Umbilical cord (tissue), 2 donors: ENCODE measurements around the gene ZFAND3. TPM values are rescaled to one million over a fixed set of nuclear protein-coding genes. Genes with fewer than 3 reads are reported as not detected.
"Not testable (repeated sequence)": the region's sequence is repeated elsewhere in the genome, so short reads cannot be mapped to it uniquely, and the experiment has no call there.

ENCODE experiments used
- DNase-seq: peaks from one replicate; pipeline ENCODE4 v3.0.0-alpha.2; 2015; ENCODE audit warnings: low spot score
- total RNA-seq: library from RNA; depleted of rRNA; stranded (reverse); fragments of >200 nt; gene quantifications from one replicate; pipeline ENCODE4 v1.2.3, GENCODE V29; 2014; ENCODE audit warnings: low replicate concordance; ENCODE audit not compliant: insufficient read depth

Gene ZFAND3
- total RNA-seq, 1 donor from 2014 or later = 42.9 TPM

DNA sequence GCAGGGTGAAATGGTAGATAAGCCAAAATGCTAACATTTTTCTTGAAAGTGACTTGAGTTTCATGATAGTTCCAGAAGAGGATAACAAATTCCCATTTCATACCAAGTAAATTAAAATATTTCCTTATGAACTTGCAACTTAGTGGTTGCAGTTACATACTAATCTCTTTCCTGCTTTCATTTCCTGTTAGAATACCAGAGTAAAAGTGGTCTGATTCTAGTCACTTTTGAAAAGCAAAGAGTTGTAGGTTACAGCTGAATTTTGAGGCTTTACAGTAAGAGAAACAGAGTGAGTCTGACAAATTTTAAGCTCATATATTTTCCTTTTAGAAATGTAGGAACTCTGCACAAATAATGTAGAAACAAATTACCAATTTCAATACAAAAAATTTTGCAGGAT lies 117.4 kb downstream of the ZFAND3 start:
- no peak for DNase-seq

GRCh38 chr6:37938909-37939308 lies 119.4 kb downstream of the ZFAND3 start:
- DNase-seq = no peak

GRCh38 chr6:37940074-37940847 lies 120.7 kb downstream of the ZFAND3 start:
- peak; percentile 45 for DNase-seq

- DNase-seq = no peak
Measured at GRCh38 chr6:37941871-37942270, 122.3 kb downstream of the ZFAND3 start.

- DNase-seq = no peak
Measured at GRCh38 chr6:37942606-37943376, 123.3 kb downstream of the ZFAND3 start.

GRCh38 chr6:37943436-37944058 lies 124.0 kb downstream of the ZFAND3 start:
- no peak for DNase-seq

DNA sequence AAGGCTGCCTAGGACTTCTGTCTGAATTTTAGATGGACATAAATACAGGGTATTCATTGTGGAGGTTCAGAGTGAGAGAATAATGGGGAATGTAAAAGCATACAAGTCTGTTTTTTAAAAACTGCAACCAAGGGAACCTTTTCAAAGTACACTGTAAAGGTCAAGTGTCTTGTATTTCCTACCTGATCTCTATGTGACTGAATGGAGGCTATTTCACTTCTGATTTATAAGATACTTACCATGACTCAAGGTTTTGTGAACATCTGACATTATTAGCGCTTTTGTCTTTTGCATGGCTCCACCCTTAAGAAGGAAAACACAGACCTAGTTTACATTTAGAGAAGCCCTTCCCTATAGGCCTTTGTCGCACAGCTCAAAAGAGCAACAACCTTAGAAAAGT lies 126.5 kb downstream of the ZFAND3 start:
- DNase-seq = no peak

GRCh38 chr6:37947468-37947867 lies 127.9 kb downstream of the ZFAND3 start:
- DNase-seq = no peak

- DNase-seq = not testable (repeated sequence)
Measured at GRCh38 chr6:37948584-37948983, 129.1 kb downstream of the ZFAND3 start.

- DNase-seq = no peak
Measured at GRCh38 chr6:37952027-37952426, 132.5 kb downstream of the ZFAND3 start.

DNA sequence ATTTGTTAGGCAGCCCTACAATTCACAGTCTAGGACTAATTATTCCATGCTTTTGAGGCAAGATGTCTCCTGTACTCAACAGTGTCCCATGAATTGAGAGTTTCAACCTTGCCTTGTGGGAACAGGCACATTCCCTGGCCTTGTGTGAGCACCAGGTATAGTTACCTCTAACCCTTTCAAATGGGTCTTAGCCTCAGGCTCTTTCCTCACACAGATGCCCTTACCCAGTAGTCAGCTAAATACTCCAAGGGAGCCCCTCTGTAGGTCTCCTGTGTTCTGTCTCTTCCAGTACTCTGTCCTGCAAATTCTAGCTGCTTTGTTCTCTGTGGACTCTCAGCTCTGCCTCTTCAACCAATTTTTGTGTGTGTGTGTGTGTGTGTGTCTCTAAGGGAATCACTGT lies 135.3 kb downstream of the ZFAND3 start:
- DNase-seq = no peak

DNA sequence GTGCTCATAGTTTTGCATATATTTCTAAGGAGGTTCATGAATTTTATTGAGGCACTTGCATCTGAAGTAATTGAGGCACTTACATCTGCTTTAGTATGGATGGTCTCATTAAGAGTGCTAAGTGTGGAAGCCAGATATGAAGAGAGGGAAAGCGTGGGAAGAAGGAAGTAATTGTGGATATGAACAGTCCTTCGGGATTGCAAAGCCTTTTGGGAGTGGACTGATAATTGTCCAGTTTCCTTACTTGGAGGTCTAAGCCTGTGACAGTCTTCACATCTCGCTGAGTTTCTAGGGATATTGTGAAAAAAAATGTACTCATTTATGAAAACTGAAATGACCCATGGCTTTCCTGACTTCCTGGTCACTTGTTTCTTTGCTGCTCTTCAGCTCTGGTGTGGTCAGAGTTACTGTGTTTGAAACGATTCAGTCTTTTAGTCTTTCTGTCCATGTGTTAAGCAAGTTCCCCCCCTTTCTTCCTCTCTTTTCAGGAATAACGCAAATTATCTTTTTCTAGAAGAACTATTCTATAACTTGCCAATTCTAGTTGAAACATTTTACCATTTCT lies 137.3 kb downstream of the ZFAND3 start:
- no peak for DNase-seq

GRCh38 chr6:37959061-37959460 lies 139.5 kb downstream of the ZFAND3 start:
- DNase-seq = no peak

- DNase-seq = no peak
Measured at GRCh38 chr6:37960139-37960935, 140.8 kb downstream of the ZFAND3 start.

DNA sequence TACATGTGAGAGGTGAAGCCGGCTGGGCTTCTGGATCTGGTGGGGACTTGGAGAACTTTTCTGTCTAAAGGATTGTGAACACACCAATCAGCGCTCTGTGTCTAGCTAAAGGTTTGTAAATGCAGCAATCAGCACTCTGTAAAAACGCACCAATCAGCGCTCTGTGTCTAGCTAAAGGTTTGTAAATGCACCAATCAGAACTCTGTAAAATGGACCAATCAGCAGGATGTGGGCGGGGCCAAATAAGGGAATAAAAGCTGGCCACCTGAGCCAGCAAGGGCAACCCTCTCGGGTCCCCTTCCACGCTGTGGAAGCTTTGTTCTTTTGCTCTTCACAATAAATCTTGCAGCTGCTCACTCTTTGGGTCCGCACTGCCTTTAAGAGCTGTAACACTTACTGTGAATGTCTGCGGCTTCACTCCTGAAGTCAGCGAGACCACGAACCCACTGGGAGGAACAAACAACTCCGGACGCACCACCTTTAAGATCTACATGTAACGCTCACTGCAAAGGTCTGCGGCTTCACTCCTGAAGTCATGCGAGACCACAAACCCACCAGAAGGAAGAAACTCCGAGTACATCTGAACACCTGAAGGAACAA lies 143.1 kb downstream of the ZFAND3 start:
- not testable (repeated sequence) for DNase-seq

DNA sequence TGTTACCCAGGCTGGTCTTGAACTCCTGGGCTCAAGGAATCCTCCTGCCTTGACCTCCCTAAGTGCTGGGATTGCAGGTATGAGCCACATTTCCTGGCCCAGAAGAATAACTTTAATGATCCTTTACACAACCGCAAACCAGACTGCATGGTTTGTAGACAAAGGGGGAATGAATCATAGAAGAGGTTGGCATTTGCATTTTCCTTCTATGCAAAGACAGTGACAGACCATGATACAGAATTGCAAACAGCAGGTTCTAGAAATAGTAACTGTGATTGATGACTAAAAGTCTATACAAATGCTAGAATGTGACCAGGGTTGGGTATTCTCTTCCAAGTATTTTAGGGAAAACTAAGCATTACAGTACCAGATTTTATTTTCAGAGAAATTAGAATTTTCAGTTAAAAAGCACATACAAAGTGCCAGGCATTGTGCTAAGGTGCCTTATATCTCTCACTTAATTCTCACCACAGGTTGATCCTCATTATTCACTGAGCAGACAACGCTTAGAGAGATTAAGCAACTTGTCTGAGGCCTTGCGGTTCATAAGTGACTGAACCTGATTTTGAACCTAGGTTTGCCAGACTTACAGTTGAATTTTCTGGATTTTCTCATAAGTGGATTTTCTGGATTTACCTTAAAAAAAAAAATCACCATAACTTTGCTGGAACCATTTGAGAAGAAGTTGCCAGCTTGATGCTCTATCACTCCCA lies 146.6 kb downstream of the ZFAND3 start:
- DNase-seq = no peak

DNA sequence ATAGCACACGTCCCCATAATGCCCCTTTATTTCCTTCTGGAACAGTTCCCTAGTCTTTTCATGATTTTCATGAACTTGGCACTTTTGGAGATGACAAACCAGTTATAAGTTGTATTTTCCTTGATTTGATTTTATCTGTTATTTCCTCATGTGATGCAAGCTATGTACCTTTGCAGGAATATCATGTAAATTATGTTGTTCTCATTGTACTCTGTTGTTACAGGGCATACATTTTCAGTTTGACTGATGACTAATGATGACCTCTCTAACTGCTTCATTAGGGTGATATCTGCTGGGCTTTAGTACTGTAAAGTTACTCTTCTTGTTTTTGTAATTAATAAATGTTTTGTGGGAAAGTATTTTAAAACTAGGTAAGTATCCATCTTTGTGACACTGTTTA lies 147.3 kb downstream of the ZFAND3 start:
- no peak for DNase-seq

GRCh38 chr6:37967651-37968050 lies 148.1 kb downstream of the ZFAND3 start:
- no peak for DNase-seq

- peak; percentile 26 for DNase-seq
Measured at GRCh38 chr6:37971266-37971665, 151.7 kb downstream of the ZFAND3 start.

- DNase-seq = peak; percentile 37
Measured at GRCh38 chr6:37971711-37972390, 152.3 kb downstream of the ZFAND3 start.
